SK-N-MC (cell line): ENCODE results near the gene TRPM4.

Experiments used
- DNase-seq: peaks from one replicate; pipeline ENCODE4 v3.0.0-alpha.2; 2011; ENCODE audit warnings: low read depth, low spot score
- H3K27ac ChIP-seq: fragments of 200-600 bp; sonication (generic); 2 replicates; pipeline ENCODE4 v1.5.1; 2016; ENCODE audit warnings: mixed run types
- H3K36me3 ChIP-seq: fragments of 200-600 bp; sonication (generic); 2 replicates; pipeline ENCODE4 v1.6.1; 2017; ENCODE audit warnings: antibody characterized with exemption, low read length, mixed read lengths; ENCODE audit not compliant: insufficient read depth
- H3K4me3 ChIP-seq: fragments of 200-600 bp; sonication (generic); 2 replicates; pipeline ENCODE4 v1.5.1; 2016
- H3K9ac ChIP-seq: fragments of 200-600 bp; sonication (generic); 2 replicates; pipeline ENCODE4 v1.8.0; 2017; ENCODE audit warnings: mixed run types, mixed read lengths; ENCODE audit not compliant: insufficient read length
- H3K9me3 ChIP-seq: fragments of 200-600 bp; sonication (generic); 2 replicates; pipeline ENCODE4 v1.6.1; 2017; ENCODE audit warnings: low read depth, mild to moderate bottlenecking, antibody characterized with exemption, low read length, moderate library complexity, mixed read lengths
- EZH2 ChIP-seq: fragments of 200-600 bp; sonication (generic); IDR thresholded peaks from one replicate; pipeline ENCODE4 v1.6.1; 2017; ENCODE audit warnings: antibody characterized with exemption
- FOXP2 ChIP-seq: optimal IDR thresholded peaks from 2 replicates; pipeline ENCODE3; 2011; ENCODE audit warnings: mild to moderate bottlenecking, moderate library complexity; ENCODE audit not compliant: insufficient read depth; ENCODE audit errors: extremely low read length, control extremely low read depth
- POLR2AphosphoS5 ChIP-seq: IDR thresholded peaks from 2 replicates; pipeline ENCODE4 v1.6.1; 2012; ENCODE audit warnings: mild to moderate bottlenecking, low read depth, low read length, borderline replicate concordance

Gene TRPM4

DNA sequence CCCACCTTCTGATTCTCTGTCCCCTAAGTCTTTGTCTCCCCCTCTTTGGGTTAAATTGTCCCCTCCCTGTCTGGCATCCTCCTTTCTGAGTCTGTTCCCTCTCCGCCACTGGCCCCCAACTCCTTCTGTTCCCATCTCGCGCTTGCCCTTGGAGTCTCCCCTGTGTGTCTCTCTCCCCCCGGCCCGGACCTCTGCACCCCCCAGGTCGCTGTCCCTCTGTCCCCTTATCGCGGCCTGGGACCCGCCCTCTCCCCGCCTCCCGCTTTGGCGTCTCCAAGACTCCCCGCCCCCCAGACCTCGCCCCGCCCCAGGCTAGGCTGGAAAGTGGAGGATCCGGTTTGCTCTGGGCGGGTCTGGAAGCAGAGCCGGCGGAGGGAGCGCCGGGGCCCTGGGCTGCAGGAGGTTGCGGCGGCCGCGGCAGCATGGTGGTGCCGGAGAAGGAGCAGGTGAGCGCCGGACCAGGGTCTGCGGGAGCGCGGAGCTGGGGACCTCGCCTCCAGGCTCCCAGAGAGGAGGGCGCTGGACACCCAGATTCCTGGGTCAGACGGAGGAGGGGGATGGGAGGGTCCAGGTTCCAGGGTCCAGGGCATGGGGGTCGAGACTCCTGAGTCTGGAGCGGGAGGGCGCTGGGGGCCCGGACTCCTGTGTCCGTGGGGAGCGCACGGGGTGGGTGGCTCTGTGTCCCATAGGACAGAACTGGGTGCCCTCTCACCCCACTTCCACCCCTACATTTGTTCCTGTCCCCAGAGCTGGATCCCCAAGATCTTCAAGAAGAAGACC lies at the start of gene TRPM4:
TRPM4 (plus strand) TSS at position 348 of the 780 bp plus-strand sequence; CDS start at position 423, 75 bp downstream.
- Histone ChIP-seq H3K36me3 (no peaks in the 10 kb centered on the region), H3K4me3 (peak within 1 kb of the TSS; percentile 96), H3K27ac (no peak within 1 kb of the TSS), H3K9ac (peak within 1 kb of the TSS; percentile 81), H3K9me3 (no peaks in the 10 kb centered on the region)
- TF ChIP-seq POLR2AphosphoS5 (peak; percentile 87), EZH2 (no peak)
- DNase-seq = no peak

DNA sequence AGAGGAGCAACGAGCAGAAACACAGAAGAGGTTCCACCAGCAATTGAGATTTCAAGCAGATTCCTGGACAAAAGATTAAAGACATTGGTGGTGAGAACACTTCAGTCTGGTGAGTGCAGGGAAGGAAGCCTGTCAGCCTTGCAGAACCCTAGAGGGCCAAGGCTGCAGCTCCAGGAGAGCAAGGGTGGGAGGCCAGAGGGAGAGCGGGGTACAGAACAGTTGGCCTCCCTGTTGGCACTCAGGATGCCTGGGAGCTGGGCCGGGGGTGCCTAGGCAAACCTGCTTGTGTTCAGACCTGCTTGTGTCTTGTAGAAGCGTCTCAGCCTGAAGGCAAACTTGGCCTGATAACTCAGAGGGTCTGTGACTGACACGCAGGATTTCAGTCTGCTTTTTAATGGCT lies 48.5 kb upstream of the TRPM4 start:
- Histone ChIP-seq H3K9me3 (no peaks in the 10 kb centered on the region), H3K27ac (peak overlapping the region; percentile 90), H3K4me3 (no peak overlapping the region), H3K9ac (no peak overlapping the region), H3K36me3 (peaks cover 60% of the 10 kb centered on the region)
- DNase-seq = no peak
- TF ChIP-seq POLR2AphosphoS5 (no peak), EZH2 (no peak), FOXP2 (no peak)

DNA sequence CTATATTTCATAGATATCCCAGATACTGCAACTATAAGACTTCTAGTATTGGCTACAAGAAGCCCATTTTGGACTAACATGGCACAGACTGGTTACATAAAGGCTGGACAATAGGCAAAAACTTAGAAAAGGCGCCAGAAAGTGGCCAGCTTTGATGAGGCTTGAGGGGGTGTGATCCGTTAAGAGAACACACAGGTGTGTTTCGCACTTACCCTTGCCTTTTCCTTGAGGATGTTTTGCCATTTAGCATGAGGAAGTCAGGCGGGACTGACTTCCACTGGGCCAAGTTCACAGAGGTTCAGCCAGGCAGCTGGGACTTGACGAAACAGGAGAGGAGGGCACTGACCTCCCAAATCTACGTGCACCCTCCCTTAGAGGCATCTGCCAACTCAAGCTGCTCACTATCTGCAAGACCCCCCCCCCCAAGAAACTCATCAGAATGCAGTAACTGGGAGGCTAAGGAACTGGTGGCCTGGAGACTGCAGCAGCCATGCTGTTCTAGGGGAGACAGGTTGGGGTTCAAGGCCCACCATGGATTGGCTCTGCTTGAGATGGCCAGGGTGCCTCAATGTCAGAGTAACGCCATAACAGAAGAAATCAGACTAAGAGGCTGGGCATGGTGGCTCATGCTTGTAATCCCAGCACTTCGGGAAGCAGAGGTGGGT lies 47.9 kb upstream of the TRPM4 start:
- no peaks in the 10 kb centered on the region for H3K9me3 ChIP-seq
- H3K4me3 ChIP-seq = no peak overlapping the region
- peak overlapping the region; percentile 90 for H3K27ac ChIP-seq
- TF ChIP-seq POLR2AphosphoS5 = no peak; the same call in 1 of the 2 replicates
- TF ChIP-seq FOXP2 = no peak
- TF ChIP-seq EZH2 = no peak
- no peak overlapping the region for H3K9ac ChIP-seq
- DNase-seq = no peak
- peaks cover 54% of the 10 kb centered on the region for H3K36me3 ChIP-seq

DNA sequence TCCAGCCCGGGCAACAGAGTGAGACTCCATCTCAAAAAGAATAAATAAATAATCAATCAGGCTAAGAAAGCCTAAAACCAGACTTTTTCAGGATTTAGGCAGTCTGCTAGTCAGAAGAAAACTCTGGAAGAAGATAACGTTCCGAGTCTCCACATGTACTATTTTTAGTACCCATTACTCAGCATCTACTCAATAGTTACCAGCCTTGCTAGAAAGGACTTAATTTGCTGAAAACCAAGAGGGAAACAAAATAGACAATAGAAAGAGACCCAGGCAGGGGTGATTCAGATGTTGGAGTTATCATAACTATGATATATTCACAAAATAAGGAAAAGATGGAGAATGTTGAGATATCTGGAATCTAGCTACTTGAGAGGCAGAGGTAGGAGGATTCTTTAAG lies 47.0 kb upstream of the TRPM4 start:
- Histone ChIP-seq H3K27ac (peak overlapping the region; percentile 87), H3K9me3 (no peaks in the 10 kb centered on the region)
- DNase-seq = no peak

DNA sequence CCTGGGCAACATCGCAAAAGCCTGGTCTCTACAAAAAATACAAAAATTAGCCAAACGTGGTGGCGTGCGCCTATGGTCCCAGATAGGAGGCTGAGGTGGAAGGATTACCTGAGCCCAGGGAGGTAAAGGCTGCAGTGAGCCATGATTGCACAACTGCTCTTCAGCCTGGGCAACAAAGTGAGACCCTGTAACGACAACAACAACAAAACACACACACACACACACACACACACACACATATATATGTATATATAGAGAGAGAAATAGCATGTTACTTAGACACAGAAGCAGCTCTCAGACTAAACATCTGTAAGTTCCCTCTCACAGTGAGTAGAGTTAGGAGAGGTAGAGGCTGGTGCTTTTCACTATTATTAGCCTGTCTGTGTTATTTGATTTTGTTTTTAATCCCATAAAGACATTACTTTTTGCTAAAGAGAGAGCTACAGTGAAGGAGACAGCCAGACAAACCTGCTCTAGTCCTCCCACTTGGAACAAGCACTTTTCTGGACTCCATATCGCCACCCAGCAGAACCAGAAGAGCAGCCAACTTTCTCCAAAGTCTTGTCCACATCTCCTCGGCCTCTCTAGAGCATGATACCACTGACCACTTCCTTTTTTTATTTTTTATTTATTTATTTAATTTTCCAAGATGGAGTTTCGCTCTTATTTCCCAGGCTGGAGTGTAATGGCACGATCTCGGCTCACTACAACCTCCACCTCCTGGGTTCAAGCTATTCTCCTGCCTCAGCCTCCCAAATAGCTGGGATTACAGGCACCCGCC lies 46.2 kb upstream of the TRPM4 start:
- H3K36me3 ChIP-seq = peaks cover 42% of the 10 kb centered on the region
- no peak for TF ChIP-seq FOXP2
- 0 out of 2 replicates have a peak, but pooled peaks have one; percentile 21 for TF ChIP-seq POLR2AphosphoS5
- TF ChIP-seq EZH2 = no peak
- H3K4me3 ChIP-seq = no peak overlapping the region
- peak overlapping the region; percentile 87 for H3K27ac ChIP-seq
- no peak overlapping the region for H3K9ac ChIP-seq
- H3K9me3 ChIP-seq = no peaks in the 10 kb centered on the region
- DNase-seq = no peak

More for the DNA sequence above, 47.0 kb upstream of the TRPM4 start:
- no peak for TF ChIP-seq EZH2
- TF ChIP-seq FOXP2 = no peak
- TF ChIP-seq POLR2AphosphoS5 = no peak
- Histone ChIP-seq H3K4me3 (no peak overlapping the region), H3K9ac (no peak overlapping the region), H3K36me3 (peaks cover 45% of the 10 kb centered on the region)

DNA sequence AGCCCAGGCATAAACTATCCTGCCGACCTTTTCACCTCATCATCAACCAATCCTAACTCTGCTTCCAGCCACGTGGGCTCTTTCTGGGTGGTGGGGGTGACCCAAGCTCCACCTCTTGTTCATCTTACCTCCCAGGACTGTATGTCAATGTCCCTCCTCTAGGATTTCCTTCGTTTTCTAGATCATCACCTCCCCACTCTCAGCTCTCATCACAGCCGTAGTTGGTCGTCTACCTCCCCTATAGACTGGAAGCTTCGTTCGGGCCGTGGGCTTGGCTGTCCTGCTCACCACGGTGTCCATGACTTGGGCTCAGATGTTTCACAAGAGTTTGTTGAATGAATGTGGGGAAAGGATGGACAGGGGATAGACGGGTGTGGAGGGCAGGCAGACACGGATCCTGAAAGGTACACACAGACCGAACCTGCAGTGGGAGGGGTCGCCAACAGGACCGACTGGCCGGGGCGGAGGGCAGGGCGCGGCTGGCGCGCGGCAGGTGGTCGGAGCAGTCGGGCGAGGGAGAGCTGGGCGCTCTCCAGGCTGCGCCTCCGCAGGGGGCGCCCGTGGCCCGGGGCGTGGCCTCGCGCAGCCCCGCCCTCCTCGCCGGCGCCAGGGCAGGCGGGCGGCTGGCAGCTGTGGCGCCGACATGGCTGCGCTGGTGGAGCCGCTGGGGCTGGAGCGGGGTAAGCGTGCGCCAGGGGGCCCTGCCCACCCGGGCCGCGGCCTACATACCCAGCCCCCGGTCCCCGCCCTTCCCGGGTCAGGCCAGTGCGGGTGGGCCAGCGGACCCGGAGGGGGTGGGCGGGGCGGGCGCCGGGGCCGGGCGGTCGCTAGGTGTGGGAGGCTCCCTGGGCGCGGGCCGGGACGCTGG lies 43.6 kb upstream of the TRPM4 start, which contains the start of gene LIN7B:
LIN7B (plus strand) TSS at position 609 of the 868 bp plus-strand sequence; CDS start at position 644, 35 bp downstream.
- TF ChIP-seq EZH2 = no peak
- TF ChIP-seq POLR2AphosphoS5 = no peak
- TF ChIP-seq FOXP2 = peak; percentile 76
- no peak for DNase-seq
- Histone ChIP-seq H3K27ac (peak within 1 kb of the TSS; percentile 98), H3K9me3 (no peaks in the 10 kb centered on the region), H3K9ac (peak within 1 kb of the TSS; percentile 91), H3K4me3 (peak within 1 kb of the TSS; percentile 99), H3K36me3 (peaks cover 20% of the 10 kb centered on the region)

DNA sequence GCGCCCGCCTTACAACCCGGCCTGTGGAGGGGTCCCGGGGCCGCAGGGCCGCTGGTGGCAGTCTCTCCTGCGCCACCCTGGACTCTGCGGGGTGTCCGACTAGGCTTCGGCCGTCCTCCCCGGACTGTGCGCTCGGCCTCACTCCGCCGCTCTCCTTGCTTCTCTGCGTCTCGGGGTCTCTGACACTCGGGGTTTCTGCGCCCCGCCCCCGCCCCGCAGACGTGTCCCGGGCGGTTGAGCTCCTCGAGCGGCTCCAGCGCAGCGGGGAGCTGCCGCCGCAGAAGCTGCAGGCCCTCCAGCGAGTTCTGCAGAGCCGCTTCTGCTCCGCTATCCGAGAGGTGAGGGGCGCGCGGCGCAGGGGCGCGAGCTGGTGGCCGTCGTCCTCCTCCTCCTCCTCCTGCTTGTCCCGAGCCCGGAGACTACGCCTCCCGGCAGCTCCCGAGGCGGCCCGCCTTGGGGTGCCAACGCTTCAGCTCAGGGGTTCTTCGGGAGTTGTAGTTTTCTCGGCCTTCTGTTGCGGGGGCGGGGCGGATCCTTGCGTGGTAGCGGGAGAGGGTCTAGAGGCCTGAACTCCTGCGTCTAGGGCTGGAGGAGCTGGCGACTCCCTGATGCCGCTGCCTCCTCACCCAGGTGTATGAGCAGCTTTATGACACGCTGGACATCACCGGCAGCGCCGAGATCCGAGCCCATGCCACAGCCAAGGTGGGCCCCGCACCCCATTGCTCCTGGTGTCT lies 42.8 kb upstream of the TRPM4 start:
- Histone ChIP-seq H3K9ac (peak overlapping the region; percentile 91), H3K27ac (peak overlapping the region; percentile 98), H3K4me3 (peak overlapping the region; percentile 99), H3K36me3 (peaks cover 12% of the 10 kb centered on the region; the same call in 1 of the 2 replicates), H3K9me3 (no peaks in the 10 kb centered on the region)
- TF ChIP-seq EZH2 (no peak), POLR2AphosphoS5 (peak; percentile 77; the same call in 1 of the 2 replicates), FOXP2 (peak; percentile 14)
- DNase-seq = no peak
